PC-9 (cell line): ENCODE data around the gene CD2BP2. TPM values are rescaled to one million over a fixed set of nuclear protein-coding genes. Genes with fewer than 3 reads are reported as not detected.

ENCODE experiments used
- BruUV-seq: library from RNA; stranded (reverse); fragments of 400-500 nt; replicated peaks from 2 replicates; lab custom pipeline; 2021; lab: Mats Ljungman, UMichigan
- CTCF ChIA-PET: fragments of 300-600 bp; sonication (Branson Sonifier 250); formaldehyde crosslinking; loops from one replicate; lab custom pipeline; 2022; ENCODE audit warnings: antibody characterized with exemption; lab: Charles Lee
- POLR2A ChIA-PET: fragments of 300-600 bp; sonication (Branson Sonifier 250); formaldehyde crosslinking; loops from one replicate; lab custom pipeline; 2022; ENCODE audit warnings: antibody characterized with exemption; ENCODE audit not compliant: unreplicated experiment; lab: Charles Lee
- DNase-seq, 2 experiments: peaks; one replicate each; pipeline versions ENCODE4 v3.0.0 to v3.0.0-alpha.2; 2015 to 2022; ENCODE audit warnings: mixed read lengths in 1 of 2
- H2AFZ ChIP-seq: fragments of 200-600 bp; sonication (generic); 2 replicates; pipeline ENCODE4 v1.8.1; 2017; ENCODE audit warnings: antibody characterized with exemption
- H3F3A ChIP-seq: fragments of 200-600 bp; sonication (generic); 2 replicates; pipeline ENCODE4 v1.8.1; 2017; ENCODE audit warnings: antibody characterized with exemption, mild to moderate bottlenecking, low read depth; ENCODE audit not compliant: insufficient read depth
- H3K27ac ChIP-seq: fragments of 200-600 bp; sonication (generic); 2 replicates; pipeline ENCODE4 v1.6.1; 2016; ENCODE audit warnings: mixed run types
- H3K27me3 ChIP-seq: fragments of 200-600 bp; sonication (generic); 2 replicates; pipeline ENCODE4 v1.6.1; 2016; ENCODE audit warnings: low read depth, mixed run types; ENCODE audit not compliant: insufficient read depth
- H3K36me3 ChIP-seq: fragments of 200-600 bp; sonication (generic); 2 replicates; pipeline ENCODE4 v1.6.1; 2016; ENCODE audit warnings: low read depth, mixed run types
- H3K4me1 ChIP-seq: fragments of 200-600 bp; sonication (generic); replicated peaks from 2 replicates; pipeline ENCODE4 v1.6.1; 2016; ENCODE audit warnings: mixed run types; ENCODE audit not compliant: insufficient read depth
- H3K4me2 ChIP-seq: fragments of 200-600 bp; sonication (generic); 2 replicates; pipeline ENCODE4 v1.6.1; 2017; ENCODE audit warnings: mixed run types
- H3K4me3 ChIP-seq: fragments of 200-600 bp; sonication (generic); 2 replicates; pipeline ENCODE4 v1.6.1; 2016; ENCODE audit warnings: mixed run types
- H3K79me2 ChIP-seq: fragments of 200-600 bp; sonication (generic); 2 replicates; pipeline ENCODE4 v1.6.1; 2017; ENCODE audit warnings: low read depth, mixed run types
- H3K9me2 ChIP-seq: fragments of 200-600 bp; sonication (generic); 2 replicates; pipeline ENCODE4 v1.8.1; 2017; ENCODE audit warnings: mild to moderate bottlenecking; ENCODE audit not compliant: insufficient read depth
- H3K9me3 ChIP-seq: fragments of 200-600 bp; sonication (generic); 2 replicates; pipeline ENCODE4 v1.8.1; 2016; ENCODE audit warnings: low read depth; ENCODE audit not compliant: insufficient read depth
- H4K20me1 ChIP-seq: fragments of 200-600 bp; sonication (generic); 2 replicates; pipeline ENCODE4 v1.8.1; 2017; ENCODE audit not compliant: insufficient read depth
- CTCF ChIP-seq: fragments of 200-600 bp; sonication (generic); conservative IDR thresholded peaks from 2 replicates; pipeline ENCODE4 v1.6.1; 2017; ENCODE audit warnings: mixed run types, antibody characterized with exemption, mild to moderate bottlenecking, moderate library complexity
- EZH2 ChIP-seq: fragments of 200-600 bp; sonication (generic); IDR thresholded peaks from 2 replicates; pipeline ENCODE4 v1.8.0; 2017; ENCODE audit warnings: antibody characterized with exemption, low read depth
- intact Hi-C: fragments of 100-400 bp; cut with micrococcal nuclease; formaldehyde crosslinking; loops from one replicate; pipeline ENCODE4 v1.10.0; 2022; ENCODE audit not compliant: unreplicated experiment
- total RNA-seq: library from RNA; stranded (reverse); gene quantifications from 2 replicates; pipeline ENCODE4 v1.2.3, GENCODE V29; 2021

The CD2BP2 gene
- total RNA-seq, 1 experiment from 2014 or later: 84.6 TPM

GRCh38 chr16:30395155-30395991, 40.3 kb upstream of the CD2BP2 start, which contains the start of gene ZNF48:
ZNF48 (plus strand) TSS chr16:30395420; CDS start chr16:30395795, 375 bp downstream.
- peak; percentile 72 to 93 for DNase-seq
- peak within 1 kb of the TSS; percentile 98 for H3K4me3 ChIP-seq
- no TSS peak for BruUV-seq
- peaks cover 19% of the 10 kb centered on the region for H3K4me1 ChIP-seq
- ChIA-PET CTCF (interaction anchor here (0.5 to 1.3 kb wide), 7 partner anchors 14 to 264 kb away, joined by 3 to 5 read pairs (median 4); partner anchors contain the start of genes DCTPP1 and TBC1D10B), POLR2A (interaction anchor here (0.5 to 1.6 kb wide), 9 partner anchors 8 to 360 kb away, joined by 3 to 17 read pairs (median 4); partner anchors contain the start of genes TBX6 and ZNF771)
- no peaks in the 10 kb centered on the region for H3K36me3 ChIP-seq
- peak within 1 kb of the TSS; percentile 87 for H2AFZ ChIP-seq
- no peaks in the 10 kb centered on the region for H3K9me3 ChIP-seq
- H4K20me1 ChIP-seq: no peaks in the 10 kb centered on the region
- H3K79me2 ChIP-seq: peaks cover 26% of the 10 kb centered on the region
- no peaks in the 10 kb centered on the region for H3K27me3 ChIP-seq
- H3F3A ChIP-seq: peaks cover 49% of the 10 kb centered on the region
- no peaks in the 10 kb centered on the region for H3K9me2 ChIP-seq
- intact Hi-C loops: loop anchor here (1.0 kb wide), 2 partner anchors 17 to 40 kb away; partner anchors contain the start of gene CD2BP2
- TF ChIP-seq EZH2 (no peak), CTCF (no peak; the same call in 1 of the 2 replicates)
- H3K4me2 ChIP-seq: peak within 1 kb of the TSS; percentile 98
- H3K27ac ChIP-seq: peak within 1 kb of the TSS; percentile 68

GRCh38 chr16:30394592-30395154, 39.6 kb upstream of the CD2BP2 start:
- Histone ChIP-seq H3K9me3 (no peaks in the 10 kb centered on the region), H3K9me2 (no peaks in the 10 kb centered on the region), H3K27ac (peak overlapping the region; percentile 34; the same call in 1 of the 2 replicates), H3K79me2 (peaks cover 26% of the 10 kb centered on the region), H4K20me1 (no peaks in the 10 kb centered on the region), H3K27me3 (no peaks in the 10 kb centered on the region), H3K4me2 (peak overlapping the region; percentile 98), H3F3A (peaks cover 42% of the 10 kb centered on the region), H2AFZ (peak overlapping the region; percentile 87), H3K4me3 (peak overlapping the region; percentile 98), H3K4me1 (peaks cover 19% of the 10 kb centered on the region), H3K36me3 (no peaks in the 10 kb centered on the region)
- intact Hi-C loops: loop anchor here (1.0 kb wide), 2 partner anchors 16 to 39 kb away; partner anchors contain the start of gene CD2BP2
- POLR2A ChIA-PET: interaction anchor here (0.5 to 1.6 kb wide), 7 partner anchors 8 to 361 kb away, joined by 3 to 17 read pairs (median 4); no protein-coding TSS in a partner anchor
- TF ChIP-seq EZH2 (no peak), CTCF (no peak)
- CTCF ChIA-PET: interaction anchor here (0.6 to 1.3 kb wide), 4 partner anchors 15 to 204 kb away, joined by 3 to 5 read pairs (median 4); partner anchors contain the start of genes DCTPP1 and TBC1D10B
- DNase-seq: no peak
- BruUV-seq: no TSS peak

GRCh38 chr16:30383521-30383920, 28.4 kb upstream of the CD2BP2 start:
- H3F3A ChIP-seq: peaks cover 16% of the 10 kb centered on the region
- H3K27me3 ChIP-seq: no peaks in the 10 kb centered on the region
- H2AFZ ChIP-seq: no peak overlapping the region
- no peak overlapping the region for H3K4me3 ChIP-seq
- H3K9me3 ChIP-seq: no peaks in the 10 kb centered on the region
- intact Hi-C loops: no loop called here
- POLR2A ChIA-PET: interaction anchor here (0.7 kb wide), 1 partner anchor 9 kb away, joined by 5 read pairs; no protein-coding TSS in a partner anchor
- no peaks in the 10 kb centered on the region for H4K20me1 ChIP-seq
- peaks cover 9% of the 10 kb centered on the region; the same call in 1 of the 2 replicates for H3K4me1 ChIP-seq
- CTCF ChIA-PET: no interaction called here
- no peaks in the 10 kb centered on the region for H3K36me3 ChIP-seq
- TF ChIP-seq CTCF (no peak), EZH2 (no peak)
- no peaks in the 10 kb centered on the region for H3K9me2 ChIP-seq
- H3K4me2 ChIP-seq: no peak overlapping the region
- no peak overlapping the region for H3K27ac ChIP-seq
- DNase-seq: no peak
- H3K79me2 ChIP-seq: peaks cover 13% of the 10 kb centered on the region; the same call in 1 of the 2 replicates
- BruUV-seq: no TSS peak
